HCT116 (cell line): ENCODE data around the gene LCP1. TPM values are rescaled to one million over a fixed set of nuclear protein-coding genes. Genes with fewer than 3 reads are reported as not detected.

Source experiments
- ATAC-seq: fragments of 200-7000 bp; cut with Tn5 transposase; 2 replicates; pipeline ENCODE4 v1.9.1; 2020; ENCODE audit warnings: mild to moderate bottlenecking, moderate library complexity
- BruUV-seq: library from RNA; stranded (reverse); fragments of 400-500 nt; replicated peaks from 2 replicates; lab custom pipeline; 2021; lab: Mats Ljungman, UMichigan
- CTCF ChIA-PET: fragments of 300-600 bp; sonication (Branson Sonifier 250); formaldehyde crosslinking; loops from one replicate; lab custom pipeline; 2021; ENCODE audit warnings: antibody characterized with exemption; lab: Charles Lee
- POLR2A ChIA-PET: fragments of 300-600, 350-600 bp; sonication (Branson Sonifier 250); formaldehyde crosslinking; loops from one replicate; lab custom pipeline; 2021; ENCODE audit warnings: antibody characterized with exemption; lab: Charles Lee
- RAD21 ChIA-PET, 2 experiments: fragments of 300-600 bp; sonication (Branson Sonifier 250); formaldehyde crosslinking; loops; one replicate each; lab custom pipeline; 2023; ENCODE audit warnings: low total read pairs in 2 of 2; ENCODE audit not compliant: uncharacterized antibody in 2 of 2, unreplicated experiment in 2 of 2, low non-redundant PET in 1 of 2; lab: Charles Lee
- DNase-seq: peaks from one replicate; pipeline ENCODE4 v3.0.0-alpha.2; 2010; ENCODE audit warnings: low read depth, low spot score
- H2AFZ ChIP-seq: fragments of 200-600 bp; shearing (Covaris generic), sonication (generic); 2 replicates; pipeline ENCODE4 v1.6.1; 2017; ENCODE audit warnings: low read depth, mixed run types, mixed read lengths, antibody characterized with exemption, low read length; ENCODE audit not compliant: poor library complexity, severe bottlenecking
- H3K27ac ChIP-seq: 2 replicates; pipeline ENCODE4 v1.5.1; 2012; ENCODE audit warnings: low read depth, low read length
- H3K27me3 ChIP-seq: fragments of 200-600 bp; sonication (generic); 2 replicates; pipeline ENCODE4 v1.6.1; 2016; ENCODE audit warnings: mixed run types, low read length, mixed read lengths; ENCODE audit not compliant: insufficient read depth
- H3K36me3 ChIP-seq, 2 experiments: fragments of 200-500 bp in 1 of 2; fragments of 200-600 bp in 1 of 2; sonication (Bioruptor generic) in 1 of 2; sonication (generic) in 1 of 2; 2 replicates each; pipeline versions ENCODE4 v1.5.1 to v1.6.1; 2014 to 2016; ENCODE audit warnings: low read length in 2 of 2, inconsistent platforms in 1 of 2, mixed read lengths in 1 of 2, mixed run types in 1 of 2; ENCODE audit not compliant: insufficient read depth in 2 of 2, control insufficient read depth in 1 of 2
- H3K4me1 ChIP-seq, 2 experiments: fragments of 200-600 bp in 1 of 2; sonication (generic) in 1 of 2; 2 replicates each; pipeline versions ENCODE4 v1.5.1 to v1.6.1; 2012 to 2017; ENCODE audit warnings: low read length in 2 of 2, inconsistent platforms in 1 of 2, mild to moderate bottlenecking in 1 of 2, mixed read lengths in 1 of 2, mixed run types in 1 of 2, moderate library complexity in 1 of 2; ENCODE audit not compliant: insufficient read depth in 2 of 2, control insufficient read depth in 1 of 2
- H3K4me2 ChIP-seq: fragments of 200-600 bp; sonication (generic); 2 replicates; pipeline ENCODE4 v1.6.1; 2017; ENCODE audit warnings: mixed run types, low read length, mixed read lengths
- H3K4me3 ChIP-seq, 2 experiments: fragments of 200-600 bp in 1 of 2; sonication (generic) in 1 of 2; replicated peaks in 1 of 2; 2 replicates each; pipeline ENCODE4 v1.5.1; 2011 to 2016; ENCODE audit warnings: low read length in 2 of 2, control low read depth in 1 of 2, low read depth in 1 of 2, mild to moderate bottlenecking in 1 of 2, mixed read lengths in 1 of 2, mixed run types in 1 of 2
- H3K79me2 ChIP-seq: fragments of 200-600 bp; sonication (generic); 2 replicates; pipeline ENCODE4 v1.6.1; 2017; ENCODE audit warnings: mild to moderate bottlenecking, mixed run types, low read length, moderate library complexity, mixed read lengths; ENCODE audit not compliant: insufficient read depth
- H3K9ac ChIP-seq: fragments of 200-600 bp; sonication (generic); 2 replicates; pipeline ENCODE4 v1.6.1; 2016; ENCODE audit warnings: low read length, mixed read lengths
- H3K9me2 ChIP-seq: fragments of 200-600 bp; sonication (generic), shearing (Covaris generic); 2 replicates; pipeline ENCODE4 v1.6.1; 2017; ENCODE audit warnings: mixed run types, mild to moderate bottlenecking, moderate library complexity; ENCODE audit not compliant: insufficient read depth
- H3K9me3 ChIP-seq, 2 experiments: fragments of 200-500 bp in 1 of 2; fragments of 200-600 bp in 1 of 2; sonication (Bioruptor generic) in 1 of 2; sonication (generic) in 1 of 2; 2 replicates each; pipeline ENCODE4 v1.6.1; 2014 to 2017; ENCODE audit warnings: low read length in 2 of 2, mixed read lengths in 2 of 2, inconsistent platforms in 1 of 2, low read depth in 1 of 2, mild to moderate bottlenecking in 1 of 2, mixed run types in 1 of 2, moderate library complexity in 1 of 2; ENCODE audit not compliant: control insufficient read depth in 1 of 2, insufficient read depth in 1 of 2
- H4K20me1 ChIP-seq: fragments of 200-600 bp; sonication (generic), shearing (Covaris generic); 2 replicates; pipeline ENCODE4 v1.6.1; 2017; ENCODE audit warnings: mixed run types, mild to moderate bottlenecking, moderate library complexity; ENCODE audit not compliant: insufficient read depth
- ATF3 ChIP-seq: IDR thresholded peaks from 2 replicates; pipeline ENCODE4 v1.6.1; 2012
- CBX3 ChIP-seq: IDR thresholded peaks from 2 replicates; pipeline ENCODE4 v1.6.1; 2012; ENCODE audit warnings: low read depth
- CTCF ChIP-seq, 3 experiments: fragments of 200-600 bp in 1 of 3; sonication (generic) in 1 of 3; IDR thresholded peaks in 2 of 3; conservative IDR thresholded peaks in 1 of 3; 2 replicates each; pipeline ENCODE4 v1.5.1; 2012 to 2017; ENCODE audit warnings: low read depth in 2 of 3, low read length in 2 of 3, antibody characterized with exemption in 1 of 3, borderline replicate concordance in 1 of 3, control low read depth in 1 of 3, mild to moderate bottlenecking in 1 of 3, mixed read lengths in 1 of 3, mixed run types in 1 of 3, moderate library complexity in 1 of 3; ENCODE audit not compliant: insufficient read depth in 1 of 3
- ELF1 ChIP-seq: IDR thresholded peaks from 2 replicates; pipeline ENCODE4 v1.6.1; 2012; ENCODE audit warnings: low read depth, borderline replicate concordance
- EZH2 ChIP-seq: fragments of 200-600 bp; sonication (generic); IDR thresholded peaks from 2 replicates; pipeline ENCODE4 v1.6.1; 2017; ENCODE audit warnings: antibody characterized with exemption, mixed run types
- FOSL1 ChIP-seq: IDR thresholded peaks from 2 replicates; pipeline ENCODE4 v1.6.1; 2012; ENCODE audit warnings: low read depth
- MAX ChIP-seq: IDR thresholded peaks from 2 replicates; pipeline ENCODE4 v1.6.1; 2012
- POLR2A ChIP-seq: IDR thresholded peaks from 2 replicates; pipeline ENCODE4 v1.7.0; 2011; ENCODE audit warnings: borderline replicate concordance; ENCODE audit not compliant: insufficient read depth, insufficient read length; ENCODE audit errors: extremely low read depth
- POLR2AphosphoS5 ChIP-seq: IDR thresholded peaks from 2 replicates; pipeline ENCODE4 v1.6.1; 2011; ENCODE audit warnings: mild to moderate bottlenecking, low read depth, low read length, moderate library complexity
- RAD21 ChIP-seq: IDR thresholded peaks from 2 replicates; pipeline ENCODE4 v1.6.1; 2012; ENCODE audit warnings: low read depth, mild to moderate bottlenecking
- REST ChIP-seq: IDR thresholded peaks from 2 replicates; pipeline ENCODE4 v1.6.1; 2012; ENCODE audit warnings: low read depth
- SIN3A ChIP-seq: IDR thresholded peaks from 2 replicates; pipeline ENCODE4 v1.6.1; 2012; ENCODE audit warnings: low read depth
- SP1 ChIP-seq: IDR thresholded peaks from 2 replicates; pipeline ENCODE4 v1.6.1; 2012; ENCODE audit warnings: low read depth
- SRF ChIP-seq: IDR thresholded peaks from 2 replicates; pipeline ENCODE4 v1.6.1; 2012; ENCODE audit warnings: low read depth
- TCF7L2 ChIP-seq: IDR thresholded peaks from 2 replicates; pipeline ENCODE4 v1.7.0; 2011; ENCODE audit warnings: borderline replicate concordance, inconsistent platforms; ENCODE audit not compliant: insufficient read depth, insufficient read length; ENCODE audit errors: extremely low read depth
- YY1 ChIP-seq: IDR thresholded peaks from 2 replicates; pipeline ENCODE4 v1.6.1; 2011; ENCODE audit warnings: low read length, low read depth, moderate library complexity, mild to moderate bottlenecking; ENCODE audit not compliant: insufficient replicate concordance; ENCODE audit errors: extremely low read depth
- ZBTB33 ChIP-seq: IDR thresholded peaks from 2 replicates; pipeline ENCODE4 v1.6.1; 2011; ENCODE audit warnings: mild to moderate bottlenecking, low read length, moderate library complexity; ENCODE audit not compliant: insufficient replicate concordance; ENCODE audit errors: extremely low read depth
- ZFX ChIP-seq: fragments of 450-650 bp; IDR thresholded peaks from 2 replicates; pipeline ENCODE4 v1.6.1; 2017
- ZNF274 ChIP-seq: fragments of 200-500 bp; sonication (Bioruptor generic); IDR thresholded peaks from 2 replicates; pipeline ENCODE4 v1.6.1; 2014; ENCODE audit warnings: mild to moderate bottlenecking, low read depth, low read length, inconsistent platforms
- intact Hi-C: fragments of 100-400 bp; cut with micrococcal nuclease; formaldehyde crosslinking; loops from 2 replicates; pipeline ENCODE4 v1.10.0; 2022
- total RNA-seq: library from RNA; stranded (reverse); gene quantifications from one replicate; pipeline ENCODE4 v1.2.1, GENCODE V29; 2021; ENCODE audit not compliant: unreplicated experiment

The LCP1 gene
- total RNA-seq, 1 experiment from 2014 or later = 2.2 TPM

- no TSS peak for BruUV-seq
- no peak overlapping the region for H2AFZ ChIP-seq
- intact Hi-C loops = no loop called here
- DNase-seq (no peak), ATAC-seq (no peak)
- RAD21 ChIA-PET = no interaction called here
- no peak overlapping the region for H3K4me3 ChIP-seq
- H3K36me3 ChIP-seq = no peaks in the 10 kb centered on the region
- no peaks in the 10 kb centered on the region; the same call in 1 of the 2 replicates for H3K27me3 ChIP-seq
- CTCF ChIA-PET = interaction anchor here (1.0 to 1.9 kb wide), 2 partner anchors 13 to 21 kb away, joined by 3 to 4 read pairs; no protein-coding TSS in a partner anchor
- no peaks in the 10 kb centered on the region for H3K79me2 ChIP-seq
- H3K4me2 ChIP-seq = no peak overlapping the region
- no peaks in the 10 kb centered on the region for H3K9me3 ChIP-seq
- H4K20me1 ChIP-seq = no peaks in the 10 kb centered on the region
- TF ChIP-seq YY1 (no peak), FOSL1 (no peak), POLR2AphosphoS5 (no peak), SRF (no peak), TCF7L2 (no peak), ZBTB33 (no peak), REST (no peak), MAX (no peak), EZH2 (no peak), CTCF (IDR thresholded peaks at IDR 0.05 in 2 of 3, conservative IDR thresholded peaks at IDR 0.05 in 1 of 3; ENCODE audit: borderline replicate concordance in 1 of 3, insufficient read depth in 1 of 3, low read depth in 2 of 3, low read length in 2 of 3) (no peak), ATF3 (no peak), CBX3 (no peak), ZFX (no peak), SIN3A (no peak), ZNF274 (no peak), RAD21 (no peak), SP1 (no peak), ELF1 (no peak), POLR2A (no peak)
- POLR2A ChIA-PET = no interaction called here
- peaks cover 9% of the 10 kb centered on the region in 2 experiments; a peak in 3 of 4 replicates for H3K4me1 ChIP-seq
- no peak overlapping the region for H3K27ac ChIP-seq
- H3K9me2 ChIP-seq = no peaks in the 10 kb centered on the region
- no peak overlapping the region for H3K9ac ChIP-seq
These were observed 41.9 kb downstream of the LCP1 start for GRCh38 chr13:46140044-46140443.
